Measurements from ENCODE around the gene HTR7. TPM values are rescaled to one million over a fixed set of nuclear protein-coding genes. Genes with fewer than 3 reads are reported as not detected.

Gene HTR7
- total and polyA plus RNA-seq, 8 donors = 0.12 to 0.65 (median 0.24) TPM

DNA sequence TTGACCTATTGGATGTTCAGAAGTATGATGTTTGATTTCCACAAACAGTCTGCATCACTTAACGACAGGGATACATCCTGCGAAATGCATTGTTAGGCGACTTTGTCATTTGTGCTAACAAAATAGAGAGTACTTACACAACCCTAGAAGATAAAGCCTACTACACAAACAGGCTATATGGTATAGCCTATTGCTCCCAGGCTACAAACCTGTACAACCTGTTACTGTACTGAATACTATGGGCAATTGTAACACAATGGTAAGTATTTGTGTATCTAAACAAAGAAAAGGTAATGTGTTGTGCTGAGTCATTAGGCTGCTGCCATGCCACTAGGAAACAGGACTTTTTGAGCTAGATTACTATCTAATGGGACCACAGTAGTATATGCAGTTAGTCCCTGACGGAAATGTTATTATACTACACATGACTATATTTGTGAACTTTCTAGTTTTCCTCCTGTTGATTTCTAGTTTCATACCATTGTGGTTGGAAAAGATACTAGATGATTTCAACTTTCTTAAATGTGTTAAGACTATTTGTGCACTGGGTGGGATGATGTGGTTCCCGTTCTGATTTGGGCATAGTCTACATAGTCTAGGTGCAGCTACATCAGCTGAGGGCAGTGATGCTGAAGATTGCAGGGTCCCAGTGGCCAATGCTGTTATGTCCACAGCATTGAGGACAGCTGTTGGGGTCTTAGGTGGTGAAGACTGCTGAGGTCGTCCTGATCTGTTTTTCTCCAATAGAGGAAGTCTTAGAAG is 161.7 kb downstream of the HTR7 start:
- intact Hi-C loops (cut with DNase I) = no loop called here

More for the DNA sequence above, 161.7 kb downstream of the HTR7 start:
- TF ChIP-seq, protein P1, sequence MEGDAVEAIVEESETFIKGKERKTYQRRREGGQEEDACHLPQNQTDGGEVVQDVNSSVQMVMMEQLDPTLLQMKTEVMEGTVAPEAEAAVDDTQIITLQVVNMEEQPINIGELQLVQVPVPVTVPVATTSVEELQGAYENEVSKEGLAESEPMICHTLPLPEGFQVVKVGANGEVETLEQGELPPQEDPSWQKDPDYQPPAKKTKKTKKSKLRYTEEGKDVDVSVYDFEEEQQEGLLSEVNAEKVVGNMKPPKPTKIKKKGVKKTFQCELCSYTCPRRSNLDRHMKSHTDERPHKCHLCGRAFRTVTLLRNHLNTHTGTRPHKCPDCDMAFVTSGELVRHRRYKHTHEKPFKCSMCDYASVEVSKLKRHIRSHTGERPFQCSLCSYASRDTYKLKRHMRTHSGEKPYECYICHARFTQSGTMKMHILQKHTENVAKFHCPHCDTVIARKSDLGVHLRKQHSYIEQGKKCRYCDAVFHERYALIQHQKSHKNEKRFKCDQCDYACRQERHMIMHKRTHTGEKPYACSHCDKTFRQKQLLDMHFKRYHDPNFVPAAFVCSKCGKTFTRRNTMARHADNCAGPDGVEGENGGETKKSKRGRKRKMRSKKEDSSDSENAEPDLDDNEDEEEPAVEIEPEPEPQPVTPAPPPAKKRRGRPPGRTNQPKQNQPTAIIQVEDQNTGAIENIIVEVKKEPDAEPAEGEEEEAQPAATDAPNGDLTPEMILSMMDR (IDR thresholded peaks at IDR 0.05) = no peak
- H3K4me3 ChIP-seq = no peak overlapping the region
- no peaks in the 10 kb centered on the region for H3K27me3 ChIP-seq
- DNase-seq = no peak
- no peaks in the 10 kb centered on the region for H3K4me1 ChIP-seq
- H3K36me3 ChIP-seq = no peaks in the 10 kb centered on the region
- ATAC-seq = no peak
- no peaks in the 10 kb centered on the region for H3K9me3 ChIP-seq
- H3K27ac ChIP-seq = no peak overlapping the region

Other genes starting within 250 kb of the HTR7 start
- 10 to 100 TPM; 26.3 to 28.6 TPM for gene RPP30, start 13.9 kb upstream of the HTR7 start, total RNA-seq
- gene RPP30, start 13.9 kb upstream of the HTR7 start, polyA plus RNA-seq (ENCODE audit: insufficient read length in 6 of 6) = 10 to 100 TPM; 50.8 to 60.6 (median 53.8) TPM
- 100 to 1,000 TPM in 1 of 2 donors, 10 to 100 TPM in 1; 29.9 to 165 TPM for gene ANKRD1, start 63.0 kb upstream of the HTR7 start, total RNA-seq
- gene ANKRD1, start 63.0 kb upstream of the HTR7 start, polyA plus RNA-seq (ENCODE audit: insufficient read length in 6 of 6) = under 1 TPM in 4 of 6 donors, not detected in 2; 0.07 to 0.22 (median 0.10) TPM

Measured in left lung (tissue), 10 donors.